ENCODE data around the gene RET. TPM values are rescaled to one million over a fixed set of nuclear protein-coding genes. Genes with fewer than 3 reads are reported as not detected.

Gene RET
- total RNA-seq, 1 donor from 2014 or later, result 0.30 TPM

DNA sequence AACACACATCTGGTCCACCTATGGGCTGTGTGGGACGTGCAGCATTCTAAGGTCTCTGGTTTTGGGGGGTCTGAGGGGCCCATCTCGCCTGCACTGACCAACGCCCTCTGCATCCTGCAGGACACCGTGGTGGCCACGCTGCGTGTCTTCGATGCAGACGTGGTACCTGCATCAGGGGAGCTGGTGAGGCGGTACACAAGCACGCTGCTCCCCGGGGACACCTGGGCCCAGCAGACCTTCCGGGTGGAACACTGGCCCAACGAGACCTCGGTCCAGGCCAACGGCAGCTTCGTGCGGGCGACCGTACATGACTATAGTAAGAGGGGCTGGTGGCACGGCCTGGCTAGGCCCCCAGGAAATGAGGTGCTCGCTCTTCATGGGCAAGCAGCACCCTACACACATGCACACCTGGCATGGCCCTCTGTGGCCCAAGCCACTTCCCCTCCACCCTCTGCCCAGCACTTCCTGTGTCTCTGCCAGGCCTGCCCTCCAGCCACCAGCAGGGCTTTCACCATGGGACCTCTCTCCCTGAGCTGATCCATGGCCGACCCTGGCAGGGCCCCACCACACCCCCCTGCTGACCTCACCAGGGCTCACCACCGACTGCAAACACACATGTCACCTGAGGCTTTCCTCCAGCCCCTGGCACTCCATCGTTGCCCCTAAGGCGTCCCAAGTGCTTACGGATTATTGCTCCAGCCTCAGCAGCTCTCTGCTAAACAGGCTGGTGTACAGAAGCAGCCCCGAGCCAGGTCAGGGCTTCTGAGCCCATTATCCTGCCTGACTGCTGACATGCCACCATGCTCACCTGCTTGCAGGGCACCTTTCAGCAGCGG is 29.6 kb downstream of the RET start:
- intact Hi-C loops (cut with micrococcal nuclease), result no loop called here

- intact Hi-C loops (cut with micrococcal nuclease), result no loop called here
Observed at GRCh38 chr10:43108951-43109350, 32.1 kb downstream of the RET start.

DNA sequence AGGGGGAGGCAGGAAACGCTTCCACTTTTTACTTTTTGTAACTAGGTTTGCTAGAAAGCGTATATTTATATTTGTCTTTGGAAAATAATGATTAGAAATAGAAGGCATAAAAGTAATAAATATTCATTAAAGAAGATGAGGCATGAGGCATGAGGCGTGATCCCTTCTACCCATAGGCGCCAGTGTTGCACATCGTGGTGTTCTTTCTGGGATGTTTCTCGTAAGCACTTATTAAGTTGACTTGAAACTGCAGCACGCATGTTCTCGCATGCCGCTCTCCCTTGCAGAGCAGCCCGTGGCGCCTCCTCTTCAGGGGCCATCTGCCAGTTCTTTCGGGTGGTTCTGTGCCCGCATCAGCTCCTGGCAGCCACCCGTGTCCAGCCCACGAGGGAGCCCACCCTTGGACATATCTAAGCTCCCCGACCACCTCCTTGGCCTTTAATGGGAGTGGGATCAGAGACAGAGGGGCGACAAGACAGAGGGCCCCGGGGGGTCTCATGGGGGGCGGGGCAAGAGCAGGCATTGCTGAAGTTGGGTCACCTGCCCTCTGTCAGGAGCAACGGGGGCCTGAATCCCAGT is 32.9 kb downstream of the RET start:
- intact Hi-C loops (cut with micrococcal nuclease), result no loop called here

DNA sequence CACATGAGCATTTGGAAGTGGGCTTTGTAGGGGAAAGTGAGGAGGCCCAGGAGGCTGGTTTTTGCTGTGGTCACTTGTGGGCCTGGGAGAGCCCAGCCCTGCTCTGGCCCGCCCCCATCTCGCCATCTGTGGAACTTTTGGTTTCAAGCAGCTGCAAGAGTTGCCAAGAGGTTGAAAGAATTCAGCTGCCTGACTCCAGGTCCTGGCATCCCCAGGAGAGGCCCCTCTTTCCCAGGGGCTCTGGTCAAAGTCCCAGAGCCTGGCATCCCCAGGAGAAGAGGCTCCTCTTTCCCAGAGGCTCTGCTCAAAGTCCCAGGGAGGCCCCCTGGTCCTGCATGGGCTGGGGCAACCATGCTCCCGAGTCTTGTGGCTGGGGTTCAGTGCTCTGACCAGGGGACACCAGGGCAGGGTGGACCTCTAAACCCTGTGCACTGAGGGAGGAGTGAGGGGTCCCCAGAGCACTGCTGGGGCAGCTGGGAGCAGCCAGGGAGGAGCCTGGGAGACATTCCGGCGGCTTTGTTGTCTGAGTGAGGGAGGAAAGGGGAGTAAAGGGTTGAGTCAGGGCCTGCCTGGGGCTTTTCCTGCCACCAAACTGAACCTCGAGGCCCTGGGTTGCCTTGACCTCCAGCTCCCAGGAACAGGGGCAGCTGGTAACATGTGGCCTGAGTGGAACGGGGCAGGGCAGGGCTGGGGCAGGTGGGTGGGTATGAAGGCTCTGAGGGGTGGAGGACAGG is 33.6 kb downstream of the RET start:
- intact Hi-C loops (cut with micrococcal nuclease), result no loop called here

DNA sequence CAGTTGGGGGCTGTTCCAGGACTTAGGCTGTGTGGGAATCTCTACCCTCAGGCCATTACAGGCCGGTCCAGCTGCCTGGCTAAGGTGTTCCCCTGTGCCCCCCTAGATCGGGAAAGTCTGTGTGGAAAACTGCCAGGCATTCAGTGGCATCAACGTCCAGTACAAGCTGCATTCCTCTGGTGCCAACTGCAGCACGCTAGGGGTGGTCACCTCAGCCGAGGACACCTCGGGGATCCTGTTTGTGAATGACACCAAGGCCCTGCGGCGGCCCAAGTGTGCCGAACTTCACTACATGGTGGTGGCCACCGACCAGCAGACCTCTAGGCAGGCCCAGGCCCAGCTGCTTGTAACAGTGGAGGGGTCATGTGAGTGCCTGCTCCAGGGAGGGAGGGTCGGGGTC is 34.2 kb downstream of the RET start:
- intact Hi-C loops (cut with micrococcal nuclease), result no loop called here

DNA sequence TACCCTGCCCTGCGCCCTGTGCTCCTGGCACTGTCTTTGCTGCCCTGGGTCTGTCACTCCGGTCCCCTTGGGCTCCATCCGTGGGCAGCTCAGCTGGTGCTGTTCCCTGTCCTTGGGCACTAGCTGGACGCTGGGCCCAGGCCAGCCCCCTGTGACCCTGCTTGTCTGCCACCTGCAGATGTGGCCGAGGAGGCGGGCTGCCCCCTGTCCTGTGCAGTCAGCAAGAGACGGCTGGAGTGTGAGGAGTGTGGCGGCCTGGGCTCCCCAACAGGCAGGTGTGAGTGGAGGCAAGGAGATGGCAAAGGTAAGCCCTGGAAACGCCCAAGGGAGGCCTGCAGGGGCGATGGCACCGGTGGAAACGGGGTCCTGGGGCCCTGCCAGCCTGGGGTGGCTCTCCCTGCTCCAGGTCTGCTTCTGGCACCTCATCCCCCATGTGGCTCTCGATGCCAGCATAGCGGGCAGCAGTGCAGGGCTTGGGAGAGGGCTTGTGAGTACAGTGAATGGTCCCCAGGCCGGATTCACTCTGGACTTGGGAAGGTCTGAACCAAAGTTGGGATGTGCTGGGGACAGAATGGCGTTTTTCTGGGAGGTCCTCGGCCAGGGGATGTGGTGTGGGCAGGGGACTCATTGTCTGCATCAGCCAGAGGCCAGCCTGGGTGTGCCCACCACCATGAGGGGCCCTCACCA is 35.2 kb downstream of the RET start:
- intact Hi-C loops (cut with micrococcal nuclease), result no loop called here

DNA sequence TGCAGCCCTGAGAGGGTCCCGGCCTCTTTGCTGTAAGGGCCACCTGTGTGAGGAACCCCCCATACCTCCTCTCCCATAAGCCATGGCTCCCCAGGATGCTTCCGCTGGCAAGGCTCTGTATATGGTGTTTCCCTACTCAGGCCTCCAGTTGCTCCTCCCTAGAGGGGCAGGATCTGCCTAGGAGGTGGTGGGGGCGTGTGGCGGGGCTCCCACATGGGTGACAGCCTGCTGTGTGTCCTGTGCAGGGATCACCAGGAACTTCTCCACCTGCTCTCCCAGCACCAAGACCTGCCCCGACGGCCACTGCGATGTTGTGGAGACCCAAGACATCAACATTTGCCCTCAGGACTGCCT is 35.7 kb downstream of the RET start:
- intact Hi-C loops (cut with micrococcal nuclease), result no loop called here

GRCh38 chr10:43113201-43114087 is 36.6 kb downstream of the RET start:
- intact Hi-C loops (cut with micrococcal nuclease), result no loop called here

GRCh38 chr10:43114088-43114742 is 37.3 kb downstream of the RET start:
- intact Hi-C loops (cut with micrococcal nuclease), result no loop called here

- intact Hi-C loops (cut with micrococcal nuclease), result no loop called here
Observed at GRCh38 chr10:43114743-43115611, 38.1 kb downstream of the RET start.

DNA sequence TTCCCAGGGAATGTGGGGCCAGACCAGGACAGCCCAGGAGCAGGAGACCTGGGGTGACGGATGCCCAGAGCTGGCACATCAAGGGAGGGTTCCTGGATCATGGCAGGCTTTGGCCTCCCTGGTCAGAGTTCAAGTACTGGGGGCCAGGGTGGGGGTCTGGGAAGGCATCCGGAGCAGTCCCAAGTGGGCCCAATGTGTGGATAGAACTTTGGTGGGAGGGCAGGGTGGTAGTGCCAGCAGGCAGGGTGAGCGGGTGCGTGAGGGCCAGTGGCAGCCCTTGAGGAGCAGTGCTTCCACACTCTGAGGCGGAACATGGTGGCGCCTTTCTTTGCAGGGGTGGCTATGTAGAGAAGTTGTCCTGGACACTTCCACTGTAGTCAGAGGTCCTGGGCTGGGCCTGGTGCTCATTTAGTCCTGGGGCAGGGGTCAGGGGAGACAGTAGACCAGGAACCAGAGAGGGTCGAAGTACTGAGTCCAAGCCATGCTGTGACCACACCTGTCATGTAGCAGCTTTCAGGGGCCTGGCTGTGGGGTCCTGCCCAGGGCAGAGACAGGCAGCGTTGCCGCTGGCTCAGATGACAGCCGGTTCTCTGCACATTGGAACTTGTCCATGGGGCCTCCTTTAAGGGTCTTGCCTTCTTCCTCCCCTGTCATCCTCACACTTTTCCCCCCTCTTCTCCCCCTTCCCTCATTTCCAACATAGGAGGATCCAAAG is 39.2 kb downstream of the RET start:
- intact Hi-C loops (cut with micrococcal nuclease), result no loop called here

GRCh38 chr10:43116596-43116995 is 39.7 kb downstream of the RET start:
- intact Hi-C loops (cut with micrococcal nuclease), result no loop called here

- intact Hi-C loops (cut with micrococcal nuclease), result no loop called here
Observed at GRCh38 chr10:43117031-43117776, 40.3 kb downstream of the RET start.

- intact Hi-C loops (cut with micrococcal nuclease), result no loop called here
Observed at GRCh38 chr10:43117777-43118583, 41.1 kb downstream of the RET start.

- intact Hi-C loops (cut with micrococcal nuclease), result no loop called here
Observed at GRCh38 chr10:43118631-43119415, 42.0 kb downstream of the RET start.

DNA sequence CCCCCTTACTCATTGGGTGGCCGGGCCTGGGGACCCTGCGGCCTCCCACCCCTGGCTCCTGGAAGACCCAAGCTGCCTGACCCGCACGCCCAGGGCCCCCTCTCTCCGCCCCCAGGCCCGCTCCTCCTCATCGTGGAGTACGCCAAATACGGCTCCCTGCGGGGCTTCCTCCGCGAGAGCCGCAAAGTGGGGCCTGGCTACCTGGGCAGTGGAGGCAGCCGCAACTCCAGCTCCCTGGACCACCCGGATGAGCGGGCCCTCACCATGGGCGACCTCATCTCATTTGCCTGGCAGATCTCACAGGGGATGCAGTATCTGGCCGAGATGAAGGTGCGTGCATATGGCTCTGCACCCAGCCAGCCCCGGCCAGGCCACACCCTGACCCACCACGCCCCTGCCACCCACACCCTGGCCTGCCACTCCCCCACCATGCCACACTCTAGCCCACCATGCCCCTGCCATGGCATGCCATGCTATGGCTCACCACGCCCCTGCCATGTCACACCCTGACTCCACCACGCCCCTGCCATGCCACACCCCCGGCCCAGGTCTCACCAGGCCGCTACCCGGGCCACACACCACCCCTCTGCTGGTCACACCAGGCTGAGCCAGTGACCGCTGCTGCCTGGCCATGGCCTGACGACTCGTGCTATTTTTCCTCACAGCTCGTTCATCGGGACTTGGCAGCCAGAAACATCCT is 42.7 kb downstream of the RET start:
- intact Hi-C loops (cut with micrococcal nuclease), result loop anchor here (5.0 kb wide), 1 partner anchor 567 kb away; no protein-coding TSS in a partner anchor
